MCF 10A (cell line): ENCODE results near the gene ULK4. TPM values are rescaled to one million over a fixed set of nuclear protein-coding genes. Genes with fewer than 3 reads are reported as not detected.

Source experiments
- BruUV-seq: library from RNA; stranded (reverse); fragments of 400-500 nt; replicated peaks from 2 replicates; lab custom pipeline; 2021; lab: Mats Ljungman, UMichigan
- CTCF ChIA-PET: fragments of 300-600 bp; sonication (Branson Sonifier 250); formaldehyde crosslinking; extraction: SDS; loops from one replicate; lab custom pipeline; 2021; ENCODE audit warnings: antibody characterized with exemption, inconsistent platforms; lab: Yijun Ruan, JAX
- POLR2A ChIA-PET: fragments of 300-600, 350-650 bp; sonication (Branson Sonifier 250); formaldehyde crosslinking; extraction: SDS; loops from one replicate; lab custom pipeline; 2020; ENCODE audit warnings: antibody characterized with exemption, inconsistent platforms; lab: Yijun Ruan, JAX
- DNase-seq: peaks from one replicate; pipeline ENCODE4 v3.0.0-alpha.2; 2018; ENCODE audit not compliant: unreplicated experiment
- H3K27ac Mint-ChIP-seq: one replicate; pipeline ENCODE4 v1.8.0; 2022; ENCODE audit warnings: mild to moderate bottlenecking, low read depth, mixed read lengths; ENCODE audit not compliant: unreplicated experiment
- H3K27me3 Mint-ChIP-seq: one replicate; pipeline ENCODE4 v1.8.0; 2022; ENCODE audit warnings: mixed read lengths; ENCODE audit not compliant: insufficient read depth, unreplicated experiment
- H3K36me3 Mint-ChIP-seq: one replicate; pipeline ENCODE4 v1.8.0; 2022; ENCODE audit warnings: mild to moderate bottlenecking, moderate library complexity, mixed read lengths; ENCODE audit not compliant: insufficient read depth, unreplicated experiment
- H3K4me1 Mint-ChIP-seq: one replicate; pipeline ENCODE4 v1.8.0; 2022; ENCODE audit warnings: mixed read lengths; ENCODE audit not compliant: insufficient read depth, unreplicated experiment
- H3K4me3 Mint-ChIP-seq: one replicate; pipeline ENCODE4 v1.8.0; 2022; ENCODE audit warnings: mild to moderate bottlenecking, moderate library complexity, mixed read lengths; ENCODE audit not compliant: unreplicated experiment
- H3K9me3 Mint-ChIP-seq: one replicate; pipeline ENCODE4 v1.8.0; 2022; ENCODE audit warnings: mixed read lengths; ENCODE audit not compliant: unreplicated experiment
- CTCF ChIP-seq: fragments of 200-600 bp; IDR thresholded peaks from one replicate; pipeline ENCODE4 v1.8.0; 2022; ENCODE audit warnings: antibody characterized with exemption, mild to moderate bottlenecking; ENCODE audit not compliant: unreplicated experiment
- intact Hi-C: fragments of 100-400 bp; cut with micrococcal nuclease; formaldehyde crosslinking; loops from 2 replicates; pipeline ENCODE4 v1.14.1; 2022
- total RNA-seq: library from RNA; stranded (reverse); gene quantifications from 2 replicates; pipeline ENCODE4 v1.2.3, GENCODE V29; 2022

Gene ULK4
- total RNA-seq, 1 experiment from 2014 or later, result 7.8 TPM

- Mint-ChIP-seq H3K9me3 (peaks cover 9% of the 10 kb centered on the region), H3K36me3 (peaks cover 7% of the 10 kb centered on the region), H3K4me3 (no peak overlapping the region), H3K4me1 (no peaks in the 10 kb centered on the region), H3K27me3 (no peaks in the 10 kb centered on the region), H3K27ac (no peak overlapping the region)
- POLR2A ChIA-PET, result interaction anchor here (0.6 kb wide), 1 partner anchor 1916 kb away, joined by 3 read pairs; no protein-coding TSS in a partner anchor
- intact Hi-C loops, result no loop called here
- no peak for TF ChIP-seq CTCF
- CTCF ChIA-PET, result no interaction called here
- no TSS peak for BruUV-seq
- DNase-seq, result no peak
These were observed 530.5 kb downstream of the ULK4 start for GRCh38 chr3:41431386-41431785.

- Mint-ChIP-seq H3K27ac (no peak overlapping the region), H3K36me3 (peaks cover 7% of the 10 kb centered on the region), H3K4me1 (no peaks in the 10 kb centered on the region), H3K27me3 (no peaks in the 10 kb centered on the region), H3K4me3 (no peak overlapping the region), H3K9me3 (peaks cover 9% of the 10 kb centered on the region)
- intact Hi-C loops, result no loop called here
- BruUV-seq, result no TSS peak
- ChIA-PET POLR2A (no interaction called here), CTCF (interaction anchor here (1.2 kb wide), 1 partner anchor 8 kb away, joined by 4 read pairs; no protein-coding TSS in a partner anchor)
- TF ChIP-seq CTCF, result no peak
- DNase-seq, result no peak
These were observed 531.0 kb downstream of the ULK4 start for GRCh38 chr3:41430886-41431285.

GRCh38 chr3:41430391-41430790 is 531.5 kb downstream of the ULK4 start:
- no peaks in the 10 kb centered on the region for H3K27me3 Mint-ChIP-seq
- ChIA-PET POLR2A (interaction anchor here (1.2 kb wide), 1 partner anchor 231 kb away, joined by 7 read pairs; the partner anchor contains the start of gene CTNNB1), CTCF (interaction anchor here (0.6 to 1.2 kb wide), 2 partner anchors 8 to 16 kb away, joined by 3 to 4 read pairs; no protein-coding TSS in a partner anchor)
- intact Hi-C loops, result no loop called here
- no peak overlapping the region for H3K27ac Mint-ChIP-seq
- H3K9me3 Mint-ChIP-seq, result peaks cover 9% of the 10 kb centered on the region
- DNase-seq, result no peak
- H3K4me1 Mint-ChIP-seq, result no peaks in the 10 kb centered on the region
- BruUV-seq, result no TSS peak
- peaks cover 7% of the 10 kb centered on the region for H3K36me3 Mint-ChIP-seq
- TF ChIP-seq CTCF, result no peak
- H3K4me3 Mint-ChIP-seq, result no peak overlapping the region

- Mint-ChIP-seq H3K9me3 (peaks cover 9% of the 10 kb centered on the region), H3K36me3 (peaks cover 7% of the 10 kb centered on the region), H3K4me3 (no peak overlapping the region), H3K27ac (no peak overlapping the region), H3K4me1 (no peaks in the 10 kb centered on the region), H3K27me3 (no peaks in the 10 kb centered on the region)
- no peak for DNase-seq
- POLR2A ChIA-PET, result no interaction called here
- BruUV-seq, result no TSS peak
- CTCF ChIA-PET, result no interaction called here
- intact Hi-C loops, result no loop called here
- no peak for TF ChIP-seq CTCF
These were observed 535.4 kb downstream of the ULK4 start for GRCh38 chr3:41426485-41426884.
